Anterior cingulate cortex (tissue), 58 donors: ENCODE results near the gene CRYL1.

Source experiments
- DNase-seq, 58 donors: peaks; one replicate each; lab custom pipeline; 2025; lab: John Stamatoyannopoulos, UW

The CRYL1 gene

GRCh38 chr13:20430296-20430695, 95.4 kb downstream of the CRYL1 start:
- DNase-seq, result no peak

GRCh38 chr13:20429682-20430081, 96.0 kb downstream of the CRYL1 start:
- DNase-seq, result no peak

- no peak for DNase-seq
Observed at GRCh38 chr13:20428666-20429644, 96.7 kb downstream of the CRYL1 start.

- DNase-seq, result peak in 1 of 58 donors; percentile 19
Observed at GRCh38 chr13:20426766-20427448, 98.8 kb downstream of the CRYL1 start.

GRCh38 chr13:20425819-20426219, 99.8 kb downstream of the CRYL1 start:
- no peak for DNase-seq

- no peak for DNase-seq
Observed at GRCh38 chr13:20424949-20425348, 100.7 kb downstream of the CRYL1 start.

GRCh38 chr13:20424559-20424852, 101.2 kb downstream of the CRYL1 start:
- no peak for DNase-seq

GRCh38 chr13:20422362-20422761, 103.3 kb downstream of the CRYL1 start:
- no peak for DNase-seq

- DNase-seq, result no peak
Observed at GRCh38 chr13:20420938-20421337, 104.7 kb downstream of the CRYL1 start.

- DNase-seq, result no peak
Observed at GRCh38 chr13:20418953-20419352, 106.7 kb downstream of the CRYL1 start.

- DNase-seq, result no peak
Observed at GRCh38 chr13:20416223-20416745, 109.4 kb downstream of the CRYL1 start.

GRCh38 chr13:20415694-20416107, 110.0 kb downstream of the CRYL1 start:
- DNase-seq, result no peak

- DNase-seq, result no peak
Observed at GRCh38 chr13:20415306-20415679, 110.4 kb downstream of the CRYL1 start.

GRCh38 chr13:20414546-20415305, 110.9 kb downstream of the CRYL1 start:
- no peak for DNase-seq

GRCh38 chr13:20412691-20413355, 112.8 kb downstream of the CRYL1 start:
- no peak for DNase-seq

- no peak for DNase-seq
Observed at GRCh38 chr13:20411638-20412342, 113.9 kb downstream of the CRYL1 start.

GRCh38 chr13:20410726-20411125, 114.9 kb downstream of the CRYL1 start:
- no peak for DNase-seq

GRCh38 chr13:20408181-20408580, 117.5 kb downstream of the CRYL1 start:
- no peak for DNase-seq

- no peak for DNase-seq
Observed at GRCh38 chr13:20407759-20408158, 117.9 kb downstream of the CRYL1 start.

- DNase-seq, result no peak
Observed at GRCh38 chr13:20405691-20406090, 120.0 kb downstream of the CRYL1 start.
